Superior temporal gyrus (tissue), 1 donor: ENCODE measurements around the gene FAM227B.
"Not testable (repeated sequence)": the region's sequence is repeated elsewhere in the genome, so short reads cannot be mapped to it uniquely, and the experiment has no call there.

ENCODE experiments used
- DNase-seq: peaks from one replicate; pipeline ENCODE4 v3.0.0-alpha.2; 2016; ENCODE audit errors: extremely low spot score

The FAM227B gene

GRCh38 chr15:49620658-49621368, at the start of gene FAM227B, which contains the start of gene DTWD1:
TSS of gene FAM227B (minus strand) at chr15:49620818. CDS start at chr15:49615171, 5,647 bp downstream.
TSS of gene DTWD1 (plus strand) at chr15:49621048. CDS start at chr15:49625168, 4,120 bp downstream.
- peak; percentile 95 for DNase-seq

- no peak for DNase-seq
Measured at GRCh38 chr15:49669288-49669687, 48.7 kb upstream of the FAM227B start.

GRCh38 chr15:49666486-49666885, 45.9 kb upstream of the FAM227B start:
- DNase-seq, result not testable (repeated sequence)

- DNase-seq, result no peak
Measured at GRCh38 chr15:49664716-49665115, 44.1 kb upstream of the FAM227B start.

GRCh38 chr15:49656734-49657133, 36.1 kb upstream of the FAM227B start:
- DNase-seq, result no peak

- no peak for DNase-seq
Measured at GRCh38 chr15:49652922-49653321, 32.3 kb upstream of the FAM227B start.

- no peak for DNase-seq
Measured at GRCh38 chr15:49650676-49651075, 30.1 kb upstream of the FAM227B start.

- DNase-seq, result no peak
Measured at GRCh38 chr15:49649987-49650386, 29.4 kb upstream of the FAM227B start.

- no peak for DNase-seq
Measured at GRCh38 chr15:49646891-49647290, 26.3 kb upstream of the FAM227B start.

- no peak for DNase-seq
Measured at GRCh38 chr15:49645941-49646340, 25.3 kb upstream of the FAM227B start.

GRCh38 chr15:49645277-49645676, 24.7 kb upstream of the FAM227B start:
- DNase-seq, result no peak

- no peak for DNase-seq
Measured at GRCh38 chr15:49644364-49644794, 23.8 kb upstream of the FAM227B start.

- no peak for DNase-seq
Measured at GRCh38 chr15:49637857-49638256, 17.2 kb upstream of the FAM227B start.

GRCh38 chr15:49628379-49628778, 7.8 kb upstream of the FAM227B start:
- no peak for DNase-seq

GRCh38 chr15:49627407-49627877, 6.8 kb upstream of the FAM227B start:
- no peak for DNase-seq

GRCh38 chr15:49625460-49626036, 4.9 kb upstream of the FAM227B start:
- no peak for DNase-seq

GRCh38 chr15:49624056-49624455, 3.4 kb upstream of the FAM227B start:
- no peak for DNase-seq

GRCh38 chr15:49622561-49622960, 1.9 kb upstream of the FAM227B start:
- DNase-seq, result no peak

GRCh38 chr15:49621887-49622286, 1.3 kb upstream of the FAM227B start:
- no peak for DNase-seq

GRCh38 chr15:49621401-49621811, 788 bp upstream of the FAM227B start:
- no peak for DNase-seq

GRCh38 chr15:49620199-49620598, 419 bp downstream of the FAM227B start:
- DNase-seq, result no peak

GRCh38 chr15:49619226-49619625, 1.4 kb downstream of the FAM227B start:
- no peak for DNase-seq

GRCh38 chr15:49612240-49612639, 8.4 kb downstream of the FAM227B start:
- not testable (repeated sequence) for DNase-seq
